NCI-H2196 treated with DMSO at 0.1 percent for 48 hours (cell line): ENCODE results near the gene SNCG.

Source experiments
- DNase-seq: peaks from one replicate; lab custom pipeline; 2025; ENCODE audit not compliant: unreplicated experiment; lab: John Stamatoyannopoulos, UW

Gene SNCG

GRCh38 chr10:86960003-86960862 lies 1.8 kb downstream of the SNCG start:
- DNase-seq: no peak

DNA sequence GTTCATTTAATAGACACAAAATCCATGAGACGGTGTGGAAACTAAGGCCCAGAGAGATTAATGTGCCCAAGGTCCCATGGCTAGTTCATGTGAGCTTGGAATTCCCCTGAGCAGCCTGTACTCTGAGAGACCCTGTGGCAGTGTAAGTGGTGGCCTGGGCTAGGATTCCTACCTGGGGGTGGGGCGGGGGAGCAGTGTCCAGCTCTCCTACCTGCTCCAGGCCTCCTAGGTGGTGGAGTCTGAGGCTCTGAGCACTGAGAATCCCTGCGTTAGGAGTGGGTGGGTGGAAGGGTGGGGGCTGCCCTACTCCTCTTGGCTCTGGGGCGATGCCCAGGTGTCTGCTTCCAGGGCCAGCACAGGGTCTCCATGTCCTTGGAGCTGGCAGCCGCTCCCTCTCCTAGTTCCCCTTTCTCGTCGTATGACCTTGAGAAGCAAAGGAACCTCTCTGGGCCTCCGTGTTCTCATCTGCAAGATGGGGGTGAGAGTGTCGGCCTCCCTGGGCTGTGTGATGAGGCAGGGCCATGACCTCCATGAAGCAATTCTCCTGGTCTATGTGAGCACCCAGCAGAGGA lies 2.5 kb downstream of the SNCG start:
- no peak for DNase-seq

DNA sequence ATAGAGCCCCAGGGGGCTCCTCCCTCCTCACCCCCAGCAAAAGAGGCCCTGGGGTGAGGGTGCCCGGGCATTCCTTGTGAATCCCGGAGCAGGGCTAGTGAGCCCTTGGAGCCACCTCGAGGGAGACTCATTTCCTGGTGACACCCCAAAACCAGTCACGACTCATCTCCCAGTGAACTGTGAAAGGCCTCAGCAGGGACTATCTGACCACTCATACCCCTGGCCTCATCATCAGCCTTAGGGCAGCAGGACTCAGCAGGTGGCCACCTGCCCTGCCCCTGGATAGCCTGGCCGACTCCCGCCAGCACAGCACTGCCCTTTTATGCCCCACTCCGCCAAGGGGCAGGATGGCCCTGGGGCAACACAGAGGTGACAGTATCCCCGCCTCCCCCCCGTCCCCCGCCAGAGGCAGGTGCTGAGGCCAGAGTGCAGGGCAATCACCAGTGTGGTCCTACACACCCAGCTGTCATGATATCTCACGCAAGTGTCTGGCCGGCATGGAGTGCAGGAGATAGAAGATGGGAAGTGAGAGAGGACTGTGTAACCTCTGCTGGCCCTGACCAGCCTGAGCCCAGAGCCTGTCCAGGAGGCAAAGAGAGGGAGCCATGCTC lies 3.2 kb downstream of the SNCG start:
- no peak for DNase-seq

DNA sequence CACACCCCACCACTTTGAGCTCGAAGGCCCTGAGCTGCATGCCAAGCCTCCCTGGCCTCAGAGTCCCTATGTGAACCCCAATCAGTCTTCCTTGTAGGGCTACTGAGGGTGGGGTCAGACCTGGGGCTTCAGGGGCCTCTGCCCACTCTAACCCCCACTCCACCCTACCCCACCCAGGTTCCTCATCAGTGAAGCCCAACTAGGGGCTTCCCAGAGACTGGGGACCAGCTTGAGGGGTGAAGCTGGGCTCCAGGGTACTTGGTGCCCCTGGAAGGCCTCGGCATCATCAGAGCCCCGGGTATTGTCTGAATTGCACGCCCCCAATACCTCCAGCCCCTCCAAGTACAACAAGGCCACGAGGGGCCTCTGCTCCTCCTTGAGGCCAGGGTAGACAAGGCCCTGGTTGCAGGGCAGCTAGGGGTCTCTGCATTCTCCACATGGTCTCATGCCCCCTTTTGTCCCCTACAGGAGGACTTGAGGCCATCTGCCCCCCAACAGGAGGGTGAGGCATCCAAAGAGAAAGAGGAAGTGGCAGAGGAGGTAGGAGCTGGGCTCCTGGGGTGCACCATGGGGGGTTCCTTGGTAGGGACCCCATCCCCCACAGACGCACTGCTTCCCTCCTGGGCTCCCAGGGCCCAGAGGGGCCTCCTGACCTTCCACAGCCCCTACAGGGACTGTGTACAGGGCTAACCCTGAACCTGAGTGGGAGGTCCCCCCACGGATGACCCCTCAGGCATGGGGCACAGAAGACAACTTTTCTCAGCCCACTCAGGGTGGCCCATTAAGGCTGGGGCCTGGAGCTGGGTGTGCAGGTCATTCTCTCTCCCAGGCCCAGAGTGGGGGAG lies 4.0 kb downstream of the SNCG start:
- DNase-seq: no peak

DNA sequence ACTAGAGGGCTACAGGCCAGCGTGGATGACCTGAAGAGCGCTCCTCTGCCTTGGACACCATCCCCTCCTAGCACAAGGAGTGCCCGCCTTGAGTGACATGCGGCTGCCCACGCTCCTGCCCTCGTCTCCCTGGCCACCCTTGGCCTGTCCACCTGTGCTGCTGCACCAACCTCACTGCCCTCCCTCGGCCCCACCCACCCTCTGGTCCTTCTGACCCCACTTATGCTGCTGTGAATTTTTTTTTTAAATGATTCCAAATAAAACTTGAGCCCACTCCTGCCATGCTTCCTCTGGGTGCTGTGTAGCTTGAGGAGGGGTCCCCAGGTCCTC lies 4.5 kb downstream of the SNCG start:
- DNase-seq: no peak

- no peak for DNase-seq
Observed at GRCh38 chr10:86963341-86963919, 5.0 kb downstream of the SNCG start.

DNA sequence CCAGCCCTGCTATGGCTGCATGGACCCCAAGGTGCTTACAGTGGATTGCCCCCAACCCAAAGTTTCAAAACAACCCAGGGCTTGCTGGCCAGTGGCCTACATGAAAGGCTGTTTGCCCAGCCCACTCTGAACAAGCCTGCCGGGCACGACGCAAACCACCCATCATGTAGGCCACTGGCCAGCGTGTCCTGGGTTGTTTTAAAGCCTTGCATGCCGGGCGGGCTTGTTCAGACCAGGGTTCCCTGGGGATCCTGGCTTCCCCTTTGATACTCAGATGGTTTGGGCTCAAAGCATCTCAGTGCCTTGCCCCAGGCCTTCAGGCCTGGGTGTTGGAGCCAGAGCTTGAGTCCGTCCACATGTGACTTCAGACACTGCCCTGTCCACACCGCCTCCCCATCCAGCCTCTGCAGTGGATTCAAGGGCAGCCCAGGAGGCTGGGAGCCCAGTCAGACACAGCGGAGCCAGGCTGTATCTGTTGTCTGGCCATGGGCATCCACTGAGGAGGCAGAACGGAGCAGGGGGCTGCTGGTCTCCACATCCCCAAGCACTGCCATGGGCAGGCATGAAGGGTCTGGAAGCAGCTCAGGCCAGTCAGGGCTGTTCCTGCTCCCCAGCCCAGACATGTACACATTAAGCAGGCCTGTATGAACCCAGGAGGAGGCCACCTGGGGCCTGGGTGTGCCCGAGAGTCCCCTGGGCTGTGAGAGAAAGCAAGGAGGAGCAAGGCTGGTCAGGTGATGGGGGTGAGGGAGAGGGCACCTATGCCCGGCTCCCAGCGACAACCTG lies 5.9 kb downstream of the SNCG start:
- DNase-seq: no peak

- DNase-seq: no peak
Observed at GRCh38 chr10:86964847-86965190, 6.4 kb downstream of the SNCG start.

- no peak for DNase-seq
Observed at GRCh38 chr10:86965986-86966654, 7.7 kb downstream of the SNCG start.

- DNase-seq: no peak
Observed at GRCh38 chr10:86967481-86967941, 9.1 kb downstream of the SNCG start.

- no peak for DNase-seq
Observed at GRCh38 chr10:86968271-86968993, 10.0 kb downstream of the SNCG start, which contains the start of gene ADIRF. Gene ADIRF, plus strand, starts transcription at chr10:86968482. Its CDS starts 63 bp downstream, at chr10:86968545.

DNA sequence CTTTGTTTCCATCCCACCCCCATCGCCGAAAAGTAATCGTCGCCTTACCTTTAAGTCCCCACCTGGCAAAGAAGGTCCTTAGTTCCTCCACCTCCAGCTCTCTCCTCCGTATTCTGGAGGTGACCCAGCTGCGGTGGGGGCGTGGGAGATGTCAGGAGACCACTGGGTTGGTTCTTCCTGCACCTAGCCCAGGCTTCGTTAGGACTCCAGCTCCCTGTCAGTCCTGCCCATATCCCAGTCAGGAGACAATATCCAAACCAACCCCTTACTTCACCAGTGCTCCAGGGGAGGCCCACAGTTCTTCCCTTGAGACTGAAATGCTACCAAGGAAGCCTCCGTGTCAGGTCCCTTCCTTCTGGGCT lies 10.6 kb downstream of the SNCG start:
- DNase-seq: no peak

- no peak for DNase-seq
Observed at GRCh38 chr10:86969421-86970041, 11.1 kb downstream of the SNCG start.

GRCh38 chr10:86970162-86970981 lies 12.0 kb downstream of the SNCG start:
- DNase-seq: no peak

- DNase-seq: no peak
Observed at GRCh38 chr10:86970982-86971231, 12.5 kb downstream of the SNCG start.

DNA sequence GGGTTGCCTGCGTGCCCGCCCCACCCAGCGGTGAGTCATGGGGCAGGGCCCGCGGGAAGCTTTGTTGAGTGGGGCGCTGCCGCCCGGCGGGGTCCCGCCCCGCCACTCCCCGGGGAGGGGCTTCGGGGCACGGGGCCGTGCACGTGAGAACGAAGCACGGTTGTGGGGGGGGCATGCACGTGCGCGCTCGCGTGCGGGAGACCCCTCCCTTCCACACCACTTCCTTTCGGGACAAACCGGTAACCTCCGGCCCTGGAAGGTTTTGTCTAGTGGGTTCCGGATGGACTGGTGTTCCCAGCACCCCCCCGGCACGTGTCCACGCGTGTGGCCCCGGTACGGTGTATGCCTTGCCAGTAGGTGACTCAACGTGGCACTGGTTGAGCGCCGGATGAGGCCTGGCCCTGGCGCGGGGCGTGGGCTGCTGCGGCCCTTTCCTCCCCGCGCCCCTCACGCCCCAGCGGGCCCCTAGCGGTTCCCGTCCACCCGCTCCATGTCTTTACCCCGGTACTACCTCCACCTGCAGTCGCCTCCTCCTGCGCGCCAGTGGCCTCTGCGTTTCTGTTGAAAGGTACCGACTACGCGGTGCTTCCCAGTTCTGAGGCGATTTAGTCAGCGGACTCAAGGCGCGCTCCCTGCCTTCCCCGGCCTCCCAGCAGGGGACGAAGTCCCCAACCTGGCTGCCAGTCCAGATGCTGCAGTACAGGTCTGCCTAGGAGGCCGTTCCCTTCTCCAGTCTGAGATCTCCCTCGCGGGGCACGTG lies 13.0 kb downstream of the SNCG start:
- no peak for DNase-seq

- DNase-seq: no peak
Observed at GRCh38 chr10:86972613-86973380, 14.4 kb downstream of the SNCG start.
